ENCODE results near the gene ZBTB21. TPM values are rescaled to one million over a fixed set of nuclear protein-coding genes. Genes with fewer than 3 reads are reported as not detected.

ZBTB21 gene
- total and polyA plus RNA-seq, 2 experiments from 2014 or later: 10.0 to 11.0 TPM

GRCh38 chr21:42057851-42058437, 47.8 kb upstream of the ZBTB21 start:
- no peaks in the 10 kb centered on the region for H3K79me2 ChIP-seq (replicated peaks; ENCODE audit: insufficient read depth)
- H3K9me3 Mint-ChIP-seq: peaks cover 6% of the 10 kb centered on the region
- H2AFZ ChIP-seq: no peak overlapping the region; the same call in 1 of the 2 replicates
- no peak overlapping the region for H3K4me2 ChIP-seq
- H3K4me3 Mint-ChIP-seq: no peak overlapping the region
- peaks cover 17% of the 10 kb centered on the region for H3K4me1 ChIP-seq (ENCODE audit: insufficient read depth)
- no peaks in the 10 kb centered on the region for H3K27me3 ChIP-seq (ENCODE audit: insufficient read depth)
- no peak overlapping the region for H3K27ac Mint-ChIP-seq
- TF ChIP-seq NANOG (IDR thresholded peaks at IDR 0.05; ENCODE audit: borderline replicate concordance) (no peak), STAT1 (IDR thresholded peaks at IDR 0.05; ENCODE audit: unreplicated experiment) (no peak), ETS1 (IDR thresholded peaks at IDR 0.05) (no peak)
- DNase-seq (ENCODE audit: low spot score) (no peak), ATAC-seq (no peak)
- no peaks in the 10 kb centered on the region for H4K20me1 ChIP-seq (replicated peaks; ENCODE audit: insufficient read depth)
- H3F3A ChIP-seq (replicated peaks; ENCODE audit: low read depth): no peaks in the 10 kb centered on the region
- peaks cover 10% of the 10 kb centered on the region for H3K27me3 Mint-ChIP-seq (ENCODE audit: insufficient read depth, low read depth, poor library complexity)
- no peaks in the 10 kb centered on the region for H3K36me3 Mint-ChIP-seq (ENCODE audit: low read depth)
- peaks cover 33% of the 10 kb centered on the region for H3K4me1 Mint-ChIP-seq
- no peaks in the 10 kb centered on the region for H3K9me2 ChIP-seq (ENCODE audit: insufficient read depth)
- no peaks in the 10 kb centered on the region for H3K36me3 ChIP-seq (ENCODE audit: insufficient read depth)
- no peak overlapping the region for H3K27ac ChIP-seq (ENCODE audit: low read depth)
- no peak overlapping the region for H3K4me3 ChIP-seq

- H3K27me3 ChIP-seq (ENCODE audit: insufficient read depth): no peaks in the 10 kb centered on the region
- 0 out of 2 replicates have a peak overlapping the region, but pooled peaks have one; percentile 10 for H3K27ac ChIP-seq (ENCODE audit: low read depth)
- no peaks in the 10 kb centered on the region for H3K36me3 Mint-ChIP-seq (ENCODE audit: low read depth)
- H4K20me1 ChIP-seq (replicated peaks; ENCODE audit: insufficient read depth): no peaks in the 10 kb centered on the region
- H3K9me3 Mint-ChIP-seq: peaks cover 11% of the 10 kb centered on the region
- H3K9me2 ChIP-seq (ENCODE audit: insufficient read depth): no peaks in the 10 kb centered on the region
- H3K36me3 ChIP-seq (ENCODE audit: insufficient read depth): no peaks in the 10 kb centered on the region
- H3K27me3 Mint-ChIP-seq (ENCODE audit: insufficient read depth, low read depth, poor library complexity): peaks cover 8% of the 10 kb centered on the region
- no peak overlapping the region; the same call in 1 of the 2 replicates for H3K27ac Mint-ChIP-seq
- H3K4me3 ChIP-seq: no peak overlapping the region
- H2AFZ ChIP-seq: peak overlapping the region; percentile 26
- peak overlapping the region; percentile 34; the same call in 2 of the 3 replicates for H3K4me3 Mint-ChIP-seq
- peak; percentile 28 for DNase-seq (ENCODE audit: low spot score)
- peaks cover 17% of the 10 kb centered on the region for H3K4me1 ChIP-seq (ENCODE audit: insufficient read depth)
- H3K79me2 ChIP-seq (replicated peaks; ENCODE audit: insufficient read depth): no peaks in the 10 kb centered on the region
- H3F3A ChIP-seq (replicated peaks; ENCODE audit: low read depth): no peaks in the 10 kb centered on the region
- H3K4me1 Mint-ChIP-seq: peaks cover 29% of the 10 kb centered on the region
- peak; percentile 65 for ATAC-seq
- peak overlapping the region; percentile 28; the same call in 1 of the 2 replicates for H3K4me2 ChIP-seq
- no peak for TF ChIP-seq ZNF462 (CRISPR knock-in tag; IDR thresholded peaks at IDR 0.05)
- TF ChIP-seq CTCF (conservative IDR thresholded peaks at IDR 0.05; ENCODE audit: low read depth in 2 of 2): no peak
- TF ChIP-seq JUNB (IDR thresholded peaks at IDR 0.05; ENCODE audit: unreplicated experiment): no peak
- TF ChIP-seq ZNF114 (CRISPR knock-in tag; IDR thresholded peaks at IDR 0.05): no peak
- TF ChIP-seq ETS1 (IDR thresholded peaks at IDR 0.05): no peak
- TF ChIP-seq POLR2AphosphoS5 (IDR thresholded peaks at IDR 0.05; ENCODE audit: low read depth): no peak
These were observed 47.0 kb upstream of the ZBTB21 start for GRCh38 chr21:42056996-42057689.
